ENCODE data around the gene ASPG.

- TF ChIP-seq EZH2 (IDR thresholded peaks at IDR 0.05; ENCODE audit: borderline replicate concordance, insufficient read depth, low read length, poor library complexity, severe bottlenecking) (no peak), CTCF (IDR thresholded peaks at IDR 0.05; ENCODE audit: poor library complexity, severe bottlenecking) (no peak), REST (IDR thresholded peaks at IDR 0.05; ENCODE audit: borderline replicate concordance) (no peak), EP300 (conservative IDR thresholded peaks at IDR 0.05; ENCODE audit: poor library complexity, severe bottlenecking) (no peak), TAF1 (IDR thresholded peaks at IDR 0.05; ENCODE audit: low read depth) (no peak), POLR2AphosphoS5 (IDR thresholded peaks at IDR 0.05) (no peak), SMC3 (conservative IDR thresholded peaks at IDR 0.05; ENCODE audit: poor library complexity) (no peak), RAD21 (conservative IDR thresholded peaks at IDR 0.05) (no peak)
These were observed 18.1 kb downstream of the ASPG start for GRCh38 chr14:104103446-104104075.

Measured in neural cell (in vitro differentiated cells).